Fibroblast of mammary gland (primary cell): Measurements from ENCODE around the gene PHTF2.
"Not testable (repeated sequence)": the region's sequence is repeated elsewhere in the genome, so short reads cannot be mapped to it uniquely, and the experiment has no call there.

Experiments used
- DNase-seq: peaks from one replicate; pipeline ENCODE4 v3.0.0-alpha.2; 2010; ENCODE audit warnings: low read depth
- H3K4me3 ChIP-seq: 2 replicates; pipeline ENCODE4 v1.5.1; 2011; ENCODE audit warnings: low read depth, mild to moderate bottlenecking, low read length, moderate library complexity; ENCODE audit not compliant: control insufficient read depth
- CTCF ChIP-seq: conservative IDR thresholded peaks from 2 replicates; pipeline ENCODE4 v1.5.1; 2011; ENCODE audit warnings: low read depth, low read length, inconsistent platforms; ENCODE audit not compliant: control insufficient read depth, insufficient read depth

PHTF2 gene

GRCh38 chr7:77825131-77825530 is 26.6 kb downstream of the PHTF2 start:
- no peak for TF ChIP-seq CTCF

GRCh38 chr7:77826300-77826699 is 27.7 kb downstream of the PHTF2 start:
- DNase-seq, result no peak
- no peak overlapping the region for H3K4me3 ChIP-seq
- TF ChIP-seq CTCF, result no peak

More at GRCh38 chr7:77825131-77825530, 26.6 kb downstream of the PHTF2 start:
- no peak for DNase-seq
- no peak overlapping the region for H3K4me3 ChIP-seq

- no peak overlapping the region for H3K4me3 ChIP-seq
- no peak for TF ChIP-seq CTCF
- no peak for DNase-seq
Observed at GRCh38 chr7:77827999-77828398, 29.4 kb downstream of the PHTF2 start.

DNA sequence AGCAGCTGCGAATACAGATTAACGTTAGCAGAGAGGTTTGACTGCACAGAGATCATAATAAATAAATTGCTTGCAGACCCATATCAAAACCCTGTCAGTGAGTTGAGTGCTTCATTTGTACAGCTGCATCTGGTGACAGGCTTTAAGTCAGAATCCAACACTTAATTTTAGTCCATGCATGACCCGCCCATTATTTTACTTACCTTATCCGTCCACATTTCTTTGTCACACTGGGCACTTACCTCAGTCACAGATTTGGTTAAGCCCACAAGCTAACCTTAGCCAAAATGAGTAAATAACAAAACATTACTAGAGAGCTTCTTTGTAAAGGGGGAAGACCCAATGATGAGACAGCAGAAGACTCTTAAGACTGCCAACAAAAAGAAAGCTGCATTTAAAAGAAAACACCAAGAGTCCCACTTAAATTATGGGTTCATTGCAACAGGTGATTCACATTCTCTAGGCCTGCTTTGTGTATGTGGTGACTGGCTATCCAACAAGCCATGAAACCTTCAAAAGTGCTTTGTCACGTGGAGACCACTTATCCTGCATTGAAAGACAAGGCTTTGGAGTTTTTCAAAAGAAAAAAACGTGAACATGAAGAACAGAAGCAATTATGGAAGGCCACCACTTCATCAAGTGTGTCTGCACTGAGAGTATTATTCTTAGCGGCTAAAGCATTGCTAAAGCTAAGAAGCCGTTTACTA is 32.2 kb downstream of the PHTF2 start:
- no peak overlapping the region for H3K4me3 ChIP-seq
- no peak for TF ChIP-seq CTCF
- DNase-seq, result no peak

GRCh38 chr7:77831481-77831880 is 32.9 kb downstream of the PHTF2 start:
- DNase-seq, result no peak
- no peak overlapping the region for H3K4me3 ChIP-seq
- no peak for TF ChIP-seq CTCF

DNA sequence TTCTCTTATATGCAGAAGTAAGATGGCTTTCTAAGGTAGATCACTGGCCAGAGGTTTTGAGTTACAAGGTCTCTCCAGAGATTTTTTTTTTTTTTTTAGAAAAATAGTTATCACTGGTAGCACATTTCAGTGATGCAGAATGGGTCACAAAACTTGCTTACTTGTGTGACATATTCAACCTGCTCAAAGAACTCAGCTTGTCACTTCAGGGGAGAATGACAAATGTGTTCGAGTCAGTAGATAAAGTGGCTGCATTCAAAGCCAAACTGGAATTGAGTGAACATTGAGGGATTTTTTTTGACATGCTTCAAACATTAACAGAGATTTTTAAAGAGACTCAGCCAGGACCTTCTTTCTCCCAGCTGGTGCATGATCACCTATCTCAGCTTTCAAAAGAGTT is 33.4 kb downstream of the PHTF2 start:
- DNase-seq, result no peak
- no peak overlapping the region for H3K4me3 ChIP-seq
- no peak for TF ChIP-seq CTCF

DNA sequence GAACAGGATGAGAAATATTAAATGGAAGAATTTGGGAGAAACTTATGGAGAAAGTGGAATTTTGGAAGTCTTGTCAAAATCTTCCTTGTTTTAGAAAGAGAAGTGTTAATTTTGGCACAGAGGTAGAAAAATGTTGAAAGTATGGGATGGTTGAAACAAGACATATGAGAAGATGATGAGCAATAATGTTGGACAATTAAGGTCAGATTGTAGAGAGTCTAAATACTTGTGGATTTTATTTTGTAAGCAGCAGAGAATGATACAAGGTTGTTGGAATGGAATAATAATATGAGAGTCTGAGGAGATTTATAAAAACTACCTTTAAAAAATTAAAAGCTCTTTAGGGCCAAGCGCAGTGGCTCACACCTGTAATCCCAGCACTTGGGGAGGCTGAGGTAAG is 34.6 kb downstream of the PHTF2 start:
- H3K4me3 ChIP-seq, result no peak overlapping the region
- no peak for DNase-seq
- no peak for TF ChIP-seq CTCF

DNA sequence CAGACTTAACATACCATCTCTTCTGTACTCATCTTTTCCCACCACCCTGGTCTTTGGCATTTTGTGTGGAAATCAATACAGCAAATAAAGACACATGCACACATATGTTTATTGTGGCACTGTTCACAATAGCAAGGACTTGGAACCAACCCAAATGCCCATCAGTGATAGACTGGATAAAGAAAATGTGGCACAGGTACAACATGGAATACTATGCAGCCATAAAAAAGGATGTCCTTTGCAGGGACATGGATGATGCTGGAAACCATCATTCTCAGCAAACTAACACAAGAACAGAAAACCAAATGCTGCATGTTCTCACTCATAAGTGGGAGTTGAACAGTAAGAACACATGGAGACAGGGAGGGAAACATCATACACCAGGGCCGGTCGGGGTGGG is 37.9 kb downstream of the PHTF2 start:
- DNase-seq, H3K4me3 ChIP-seq: not testable (repeated sequence)
